ENCODE results near the gene OPN5.

Gene OPN5

GRCh38 chr6:47789553-47789952 lies 7.7 kb downstream of the OPN5 start:
- no peak for DNase-seq

GRCh38 chr6:47792216-47792733 lies 10.4 kb downstream of the OPN5 start:
- DNase-seq = no peak

- DNase-seq = no peak
Measured at GRCh38 chr6:47794577-47795135, 12.8 kb downstream of the OPN5 start.

GRCh38 chr6:47801984-47802383 lies 20.2 kb downstream of the OPN5 start:
- no peak for DNase-seq

GRCh38 chr6:47804821-47805220 lies 23.0 kb downstream of the OPN5 start:
- no peak for DNase-seq

GRCh38 chr6:47809873-47810272 lies 28.0 kb downstream of the OPN5 start:
- no peak for DNase-seq

- no peak for DNase-seq
Measured at GRCh38 chr6:47810885-47811284, 29.1 kb downstream of the OPN5 start.

GRCh38 chr6:47811443-47811842 lies 29.6 kb downstream of the OPN5 start:
- no peak for DNase-seq

- DNase-seq = no peak
Measured at GRCh38 chr6:47817749-47818148, 35.9 kb downstream of the OPN5 start.

GRCh38 chr6:47819461-47819860 lies 37.6 kb downstream of the OPN5 start:
- no peak for DNase-seq

- no peak for DNase-seq
Measured at GRCh38 chr6:47822856-47823554, 41.2 kb downstream of the OPN5 start.

- no peak for DNase-seq
Measured at GRCh38 chr6:47832386-47833100, 50.7 kb downstream of the OPN5 start.

GRCh38 chr6:47834196-47834595 lies 52.4 kb downstream of the OPN5 start:
- no peak for DNase-seq

GRCh38 chr6:47836046-47836445 lies 54.2 kb downstream of the OPN5 start:
- DNase-seq = no peak

GRCh38 chr6:47836639-47837038 lies 54.8 kb downstream of the OPN5 start:
- no peak for DNase-seq

GRCh38 chr6:47839645-47840044 lies 57.8 kb downstream of the OPN5 start:
- DNase-seq = no peak

GRCh38 chr6:47844881-47845280 lies 63.0 kb downstream of the OPN5 start:
- DNase-seq = no peak

GRCh38 chr6:47846752-47847151 lies 64.9 kb downstream of the OPN5 start:
- no peak for DNase-seq

- DNase-seq = no peak
Measured at GRCh38 chr6:47851091-47851490, 69.3 kb downstream of the OPN5 start.

- DNase-seq = no peak
Measured at GRCh38 chr6:47852727-47853126, 70.9 kb downstream of the OPN5 start.

GRCh38 chr6:47853766-47854165 lies 71.9 kb downstream of the OPN5 start:
- no peak for DNase-seq

GRCh38 chr6:47854971-47855370 lies 73.1 kb downstream of the OPN5 start:
- DNase-seq = no peak

GRCh38 chr6:47859175-47859574 lies 77.3 kb downstream of the OPN5 start:
- DNase-seq = no peak

GRCh38 chr6:47862731-47863130 lies 80.9 kb downstream of the OPN5 start:
- no peak for DNase-seq

Measured in DMS79 (cell line).